K562 (cell line): ENCODE results near the gene MPI. TPM values are rescaled to one million over a fixed set of nuclear protein-coding genes. Genes with fewer than 3 reads are reported as not detected.
A peak's percentile ranks its signal among the peaks of the same experiment; 100 is the strongest.

Experiments used
- ATAC-seq: fragments of 200-7000 bp; cut with Tn5 transposase; 3 replicates; pipeline ENCODE4 v1.9.1; 2020; ENCODE audit warnings: moderate library complexity
- BruUV-seq: library from RNA; stranded (reverse); fragments of 400-500 nt; replicated peaks from 2 replicates; lab custom pipeline; 2021; lab: Mats Ljungman, UMichigan
- CTCF ChIA-PET: fragments of 300-600 bp; formaldehyde crosslinking; extraction: SDS; loops from one replicate; lab custom pipeline; 2021; ENCODE audit warnings: low intra/inter-chr PET ratio; lab: Yijun Ruan, JAX
- POLR2A ChIA-PET: fragments of 300-600, 350-650 bp; sonication (Branson Sonifier 250); formaldehyde crosslinking; extraction: SDS; loops from one replicate; lab custom pipeline; 2021; ENCODE audit warnings: antibody characterized with exemption, inconsistent platforms; lab: Yijun Ruan, JAX
- DNase-seq, 4 experiments: peaks; one replicate each; pipeline versions ENCODE4 v3.0.0 to v3.0.0-alpha.2; 2011 to 2018; ENCODE audit warnings: low spot score in 3 of 4, mixed read lengths in 3 of 4; ENCODE audit errors: extremely low read depth in 1 of 4
- FAIRE-seq: peaks from 2 replicates; lab custom pipeline; 2011; peaks lifted over from hg19 to GRCh38; lab: Jason Lieb, UNC
- H2AFZ ChIP-seq: 2 replicates; pipeline ENCODE4 v1.6.0; 2011; ENCODE audit warnings: low read depth, low read length, control low read depth, inconsistent platforms
- H3K27ac ChIP-seq: fragments of 200-600 bp; 3 replicates; pipeline ENCODE4 v1.8.0; 2011; ENCODE audit warnings: low read depth, mild to moderate bottlenecking, control low read depth, inconsistent platforms, low read length, moderate library complexity, mixed read lengths; ENCODE audit errors: extremely low read depth
- H3K27me3 ChIP-seq, 2 experiments: fragments of 300-600 bp in 1 of 2; 2 replicates in 1 of 2; 3 replicates in 1 of 2; pipeline versions ENCODE4 v1.6.0 to v1.8.0; 2011; ENCODE audit warnings: inconsistent platforms in 2 of 2, low read length in 2 of 2, mild to moderate bottlenecking in 1 of 2, mixed read lengths in 1 of 2, moderate library complexity in 1 of 2; ENCODE audit not compliant: control insufficient read depth in 2 of 2, insufficient read depth in 2 of 2
- H3K36me3 ChIP-seq: fragments of 300-600 bp; 3 replicates; pipeline ENCODE4 v1.8.0; 2011; ENCODE audit warnings: mild to moderate bottlenecking, low read length, inconsistent platforms; ENCODE audit not compliant: control insufficient read depth, insufficient read depth
- H3K4me1 ChIP-seq, 2 experiments: fragments of 200-600 bp in 1 of 2; replicated peaks in 1 of 2; 2 replicates in 1 of 2; 3 replicates in 1 of 2; pipeline versions ENCODE4 v1.5.1 to v1.8.0; 2011; ENCODE audit warnings: inconsistent platforms in 2 of 2, low read length in 2 of 2, mild to moderate bottlenecking in 1 of 2, mixed read lengths in 1 of 2, moderate library complexity in 1 of 2; ENCODE audit not compliant: control insufficient read depth in 2 of 2, insufficient read depth in 2 of 2
- H3K4me2 ChIP-seq: 2 replicates; pipeline ENCODE4 v1.6.1; 2011; ENCODE audit warnings: low read length, control low read depth, inconsistent platforms, mixed read lengths; ENCODE audit not compliant: insufficient read depth
- H3K4me3 ChIP-seq: fragments of 200-600 bp; sonication (generic), shearing (Covaris generic); 2 replicates; pipeline ENCODE4 v1.5.1; 2016; ENCODE audit warnings: control low read depth, inconsistent platforms
- H3K79me2 ChIP-seq: fragments of 200-600 bp; 3 replicates; pipeline ENCODE4 v1.8.0; 2011; ENCODE audit warnings: low read length, inconsistent platforms; ENCODE audit not compliant: control insufficient read depth, insufficient read depth
- H3K9ac ChIP-seq, 2 experiments: 2 replicates each; pipeline versions ENCODE4 v1.6.0 to v1.6.1; 2011; ENCODE audit warnings: low read depth in 2 of 2, low read length in 2 of 2, control low read depth in 1 of 2, inconsistent platforms in 1 of 2, mild to moderate bottlenecking in 1 of 2, mixed read lengths in 1 of 2; ENCODE audit not compliant: insufficient read depth in 1 of 2
- H3K9me1 ChIP-seq: one replicate; pipeline ENCODE4 v1.6.0; 2011; ENCODE audit warnings: inconsistent platforms, mild to moderate bottlenecking, low read length, moderate library complexity; ENCODE audit not compliant: control insufficient read depth, insufficient read depth
- H3K9me3 ChIP-seq: replicated peaks from 2 replicates; pipeline ENCODE4 v1.5.1; 2011; ENCODE audit warnings: low read depth, low read length, inconsistent platforms; ENCODE audit not compliant: control insufficient read depth, insufficient read depth
- H4K20me1 ChIP-seq: replicated peaks from 2 replicates; pipeline ENCODE4 v1.6.1; 2011; ENCODE audit warnings: low read length, inconsistent platforms, mixed read lengths; ENCODE audit not compliant: control insufficient read depth, insufficient read depth
- CHD1 ChIP-seq: fragments of 200-600 bp; sonication (generic); IDR thresholded peaks from one replicate; pipeline ENCODE4 v1.6.1; 2012; ENCODE audit warnings: mild to moderate bottlenecking, moderate library complexity, low read length, inconsistent platforms
- EHMT2 ChIP-seq: fragments of 450-650 bp; IDR thresholded peaks from 2 replicates; pipeline ENCODE4 v1.6.1; 2018; ENCODE audit warnings: antibody characterized with exemption
- IFI16 ChIP-seq: fragments of 250-450 bp; sonication (Bioruptor Pico); IDR thresholded peaks from 2 replicates; pipeline ENCODE4 v2.1.2; 2022; ENCODE audit warnings: mild to moderate bottlenecking, inconsistent platforms
- MCM5 ChIP-seq: fragments of 450-650 bp; IDR thresholded peaks from 2 replicates; pipeline ENCODE4 v1.6.1; 2016; ENCODE audit warnings: low read depth
- NCOA4 ChIP-seq: fragments of 450-650 bp; IDR thresholded peaks from 2 replicates; pipeline ENCODE4 v1.6.1; 2018; ENCODE audit warnings: mild to moderate bottlenecking; ENCODE audit not compliant: partially characterized antibody
- PRMT5 ChIP-seq: sonication (generic); formaldehyde crosslinking; IDR thresholded peaks from 2 replicates; pipeline ENCODE4 v1.5.0; 2020; ENCODE audit warnings: missing genetic modification reagents
- RBM39 ChIP-seq: fragments of 200-400 bp; formaldehyde crosslinking; optimal IDR thresholded peaks from 2 replicates; pipeline ENCODE3; 2018; ENCODE audit warnings: low read depth, low read length
- TGIF2 ChIP-seq: sonication (generic); formaldehyde crosslinking; IDR thresholded peaks from 2 replicates; pipeline ENCODE4 v1.8.1; 2022; ENCODE audit warnings: mild to moderate bottlenecking, missing genetic modification reagents, moderate library complexity
- ZNF134 ChIP-seq: fragments of 250-450 bp; sonication (Bioruptor Pico); conservative IDR thresholded peaks from 2 replicates; pipeline ENCODE4 v1.4.0; 2020
- ZNF277 ChIP-seq: fragments of 250-450 bp; sonication (Bioruptor Pico); IDR thresholded peaks from 2 replicates; pipeline ENCODE4 v1.8.0; 2022; ENCODE audit warnings: inconsistent platforms, mild to moderate bottlenecking, moderate library complexity, borderline replicate concordance
- ZNF518B ChIP-seq: fragments of 250-450 bp; sonication (Bioruptor Pico); IDR thresholded peaks from 2 replicates; pipeline ENCODE4 v1.5.0; 2021; ENCODE audit warnings: mild to moderate bottlenecking, moderate library complexity
- WGBS: fragments of 100-300 bp; shearing (Covaris generic); methylation state at CpG from one replicate; pipeline ENCODE4 v1.1.6; 2016; ENCODE audit warnings: low coverage, mixed read lengths; ENCODE audit not compliant: insufficient coverage; ENCODE audit errors: missing lambda C conversion rate; 5-methylcytosine and 5-hydroxymethylcytosine counted together
- in situ Hi-C: fragments of 300-500 bp; cut with MboI; formaldehyde crosslinking; loops from 4 replicates; pipeline ENCODE4 v1.15.0; 2018; ENCODE audit warnings: inconsistent platforms, mixed read lengths
- intact Hi-C: fragments of 100-400 bp; cut with micrococcal nuclease; formaldehyde crosslinking; loops from 2 replicates; pipeline ENCODE4 v1.14.2; 2022
- polyA plus RNA-seq, 8 experiments: library from polyadenylated mRNA; depleted of rRNA in 4 of 8; stranded (reverse) in 5 of 8; unstranded in 3 of 8; fragments of >200 nt; fragmentation: Nextera tagmentation in 2 of 8; fragmentation: Illumina TruSeq in 1 of 8; extraction: Ambion mirVana in 2 of 8; extraction: Trizol in 1 of 8; gene quantifications; 2 replicates each; pipeline versions ENCODE4 v1.2.1 to v1.2.3, GENCODE V29; 2011 to 2014; ENCODE audit warnings: inconsistent platforms in 1 of 8, missing spikeins in 1 of 8
- total RNA-seq, 7 experiments: library from RNA; depleted of rRNA in 6 of 7; stranded (reverse); fragments of >200 nt in 6 of 7; fragmentation: Illumina TruSeq in 2 of 7; extraction: Trizol in 2 of 7; gene quantifications; 2 replicates each; pipeline versions ENCODE4 v1.2.1 to v1.2.3, GENCODE V29; 2011 to 2021; ENCODE audit warnings: low replicate concordance in 1 of 7

MPI gene
- total and polyA plus RNA-seq, 9 of the 15 experiments (the other 6 are each of a cell fraction or from before 2014, with no cell fraction given): 30.7 to 105 (median 40.5) TPM

GRCh38 chr15:74924525-74924924 is 34.7 kb downstream of the MPI start:
- ChIA-PET POLR2A (interaction anchor here (1.0 to 2.2 kb wide), 2 partner anchors 10 to 13 kb away, joined by 3 to 4 read pairs; no protein-coding TSS in a partner anchor), CTCF (no interaction called here)
- H3K9me1 ChIP-seq: no peaks in the 10 kb centered on the region
- H3K4me1 ChIP-seq: no peaks in the 10 kb centered on the region; a peak in 1 of 5 replicates
- 90% methylated on average over 3 of the region's 3 CpGs for WGBS
- TF ChIP-seq CHD1 (no peak), IFI16 (CRISPR knock-in tag) (no peak), MCM5 (no peak)
- DNase-seq (no peak), FAIRE-seq (no peak), ATAC-seq (no peak)
- H3K9ac ChIP-seq: no peak overlapping the region
- no TSS peak for BruUV-seq
- H3K36me3 ChIP-seq: peaks cover 88% of the 10 kb centered on the region
- H4K20me1 ChIP-seq: no peaks in the 10 kb centered on the region
- no peak overlapping the region for H3K4me2 ChIP-seq
- no peak overlapping the region for H2AFZ ChIP-seq
- H3K27ac ChIP-seq: no peak overlapping the region
- intact Hi-C loops: no loop called here
- H3K79me2 ChIP-seq: peaks cover 26% of the 10 kb centered on the region
- H3K4me3 ChIP-seq: no peak overlapping the region
- in situ Hi-C loops: no loop called here
- no peaks in the 10 kb centered on the region for H3K9me3 ChIP-seq
- no peaks in the 10 kb centered on the region for H3K27me3 ChIP-seq

- Histone ChIP-seq H3K4me1 (peaks cover 2 to 5% of the 10 kb centered on the region in 2 experiments), H3K79me2 (peaks cover 68% of the 10 kb centered on the region), H3K9me1 (no peaks in the 10 kb centered on the region), H3K27me3 (no peaks in the 10 kb centered on the region), H3K4me2 (no peak overlapping the region), H2AFZ (no peak overlapping the region), H3K9me3 (no peaks in the 10 kb centered on the region), H4K20me1 (peaks cover 6% of the 10 kb centered on the region), H3K36me3 (peaks cover 88% of the 10 kb centered on the region), H3K9ac (no peak overlapping the region), H3K27ac (no peak overlapping the region), H3K4me3 (no peak overlapping the region)
- BruUV-seq: TSS peak; percentile 12
- ATAC-seq (no peak), DNase-seq (no peak), FAIRE-seq (no peak)
- TF ChIP-seq TGIF2 (CRISPR knock-in tag): no peak
- no peak for TF ChIP-seq ZNF518B (CRISPR knock-in tag)
- no peak for TF ChIP-seq NCOA4
- no peak for TF ChIP-seq ZNF134 (CRISPR knock-in tag)
- no peak for TF ChIP-seq RBM39
- no peak for TF ChIP-seq ZNF277
- no peak for TF ChIP-seq PRMT5 (CRISPR knock-in tag)
- TF ChIP-seq EHMT2: no peak
- intact Hi-C loops: no loop called here
- ChIA-PET CTCF (no interaction called here), POLR2A (interaction anchor here (0.6 kb wide), 2 partner anchors 45 to 50 kb away, joined by 3 to 4 read pairs; no protein-coding TSS in a partner anchor)
- in situ Hi-C loops: no loop called here
- 98% methylated on average over 5 of the region's 5 CpGs for WGBS
Observed at GRCh38 chr15:74928771-74929198, 38.9 kb downstream of the MPI start.
